GM21515 (cell line): ENCODE results near the gene GFRA1.

Experiments
- ATAC-seq: cut with Tn5 transposase; IDR thresholded peaks from one replicate; pipeline ENCODE4 v1.9.1; 2021; ENCODE audit not compliant: unreplicated experiment

GFRA1 gene

DNA sequence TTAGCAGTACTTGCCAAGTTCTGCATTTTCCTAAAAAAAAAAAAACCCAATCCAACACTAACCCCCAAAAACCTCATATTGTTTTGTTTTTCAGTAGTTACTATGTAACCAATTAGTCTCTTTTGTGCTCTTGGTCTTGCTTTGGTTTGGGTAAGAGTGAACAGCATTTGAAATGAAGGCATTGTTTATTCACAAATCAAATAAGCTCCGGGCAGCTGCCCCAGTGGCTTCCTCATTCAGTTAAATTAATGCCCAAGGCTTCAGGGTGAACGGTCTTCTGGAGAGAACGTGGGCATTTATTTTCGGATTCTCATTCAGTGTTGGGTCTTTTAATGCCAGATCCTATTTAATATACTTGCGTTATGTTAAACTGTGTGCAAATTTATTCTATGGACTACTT lies 108.7 kb downstream of the GFRA1 start:
- no peak for ATAC-seq

DNA sequence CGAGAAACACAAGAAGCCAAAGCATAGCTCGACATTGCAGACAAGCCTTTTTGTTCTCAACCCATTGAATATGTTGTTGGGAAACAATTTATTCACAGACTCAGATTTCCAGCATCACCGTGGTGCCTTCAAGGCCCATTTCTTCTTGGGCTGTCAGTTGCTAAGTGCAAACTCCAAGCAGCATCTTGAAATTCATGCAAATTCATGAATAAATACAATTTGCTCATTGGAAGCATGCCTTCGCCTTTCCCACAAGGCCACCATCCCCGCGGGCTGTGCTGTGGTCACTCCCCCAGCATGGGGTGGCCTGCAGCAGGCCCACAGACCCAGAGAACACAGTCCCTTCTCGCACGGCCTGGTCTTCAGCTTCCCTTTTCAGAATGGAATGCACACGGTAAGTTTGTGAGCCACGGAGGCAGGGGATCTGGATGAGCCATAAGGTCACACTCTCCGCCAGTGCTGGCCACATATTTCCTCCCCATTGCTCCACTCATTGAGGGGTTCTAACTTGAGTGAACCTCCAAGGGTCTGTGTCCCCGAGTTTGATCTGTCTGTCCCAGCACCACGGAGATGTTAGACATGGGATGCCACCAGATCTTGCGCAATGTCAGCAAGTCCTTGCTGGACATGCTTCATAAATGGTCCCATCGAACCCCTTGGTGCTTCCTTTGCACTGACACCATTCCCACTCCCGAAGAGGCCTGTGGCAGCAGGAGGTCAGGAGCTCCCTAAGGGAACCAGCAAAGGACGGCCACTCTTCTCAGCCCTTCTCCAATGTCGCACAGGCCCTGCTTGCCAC lies 109.5 kb downstream of the GFRA1 start:
- no peak for ATAC-seq

DNA sequence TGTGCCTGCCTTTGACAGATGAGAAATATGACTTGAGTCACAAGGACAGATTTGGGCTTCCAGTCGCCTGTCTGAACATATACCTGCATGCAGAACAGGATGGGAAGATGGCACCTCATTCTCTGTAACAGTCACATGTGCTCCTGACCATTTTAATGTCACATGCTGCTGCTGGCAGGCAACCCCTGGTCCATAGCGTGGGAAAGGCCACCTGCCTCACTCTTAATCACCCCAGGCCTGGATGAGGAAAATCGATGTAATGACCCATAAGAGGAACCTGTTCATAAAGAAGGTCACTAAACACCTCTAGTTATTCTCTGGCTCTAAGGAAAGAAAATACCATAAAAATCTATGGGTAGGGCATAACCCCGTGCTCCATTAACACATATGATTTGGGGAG lies 110.2 kb downstream of the GFRA1 start:
- no peak for ATAC-seq

DNA sequence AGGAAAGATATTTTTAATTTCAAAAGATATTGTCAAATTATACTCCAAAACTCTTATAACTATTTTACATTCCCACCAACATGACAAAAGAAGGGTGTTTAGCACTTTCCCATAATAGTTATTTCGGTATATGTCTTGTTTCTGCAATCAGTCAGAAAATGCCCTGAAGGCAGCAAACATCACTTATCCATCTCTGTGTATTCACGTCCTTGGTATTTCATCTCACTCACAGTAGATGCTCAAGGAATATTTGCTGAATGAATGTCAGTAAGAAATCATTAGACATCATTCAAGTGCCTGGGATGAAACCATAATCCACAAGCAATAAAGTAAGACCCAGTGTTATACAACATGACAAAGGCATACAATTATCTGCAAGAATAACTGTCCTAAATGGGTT lies 112.7 kb downstream of the GFRA1 start:
- ATAC-seq, result no peak

DNA sequence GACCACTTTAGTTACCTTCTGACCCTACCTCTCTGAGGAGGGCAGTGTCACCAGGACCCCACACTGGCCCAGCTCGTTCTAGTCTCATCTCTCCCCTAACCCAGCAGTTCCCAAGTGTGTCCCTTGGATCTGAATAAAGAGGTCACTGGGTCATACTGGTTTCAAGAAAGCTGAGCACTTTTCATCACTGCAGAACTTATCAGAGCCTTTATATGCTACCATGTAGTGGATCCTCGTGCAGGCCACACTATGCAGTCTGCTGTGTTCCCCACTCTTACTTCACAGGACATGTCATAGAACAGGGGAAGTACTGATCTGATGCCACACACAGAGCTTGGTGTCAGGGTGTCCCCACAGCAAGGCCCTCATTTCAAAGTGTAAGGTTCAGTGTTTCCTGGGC lies 113.8 kb downstream of the GFRA1 start:
- ATAC-seq, result no peak

DNA sequence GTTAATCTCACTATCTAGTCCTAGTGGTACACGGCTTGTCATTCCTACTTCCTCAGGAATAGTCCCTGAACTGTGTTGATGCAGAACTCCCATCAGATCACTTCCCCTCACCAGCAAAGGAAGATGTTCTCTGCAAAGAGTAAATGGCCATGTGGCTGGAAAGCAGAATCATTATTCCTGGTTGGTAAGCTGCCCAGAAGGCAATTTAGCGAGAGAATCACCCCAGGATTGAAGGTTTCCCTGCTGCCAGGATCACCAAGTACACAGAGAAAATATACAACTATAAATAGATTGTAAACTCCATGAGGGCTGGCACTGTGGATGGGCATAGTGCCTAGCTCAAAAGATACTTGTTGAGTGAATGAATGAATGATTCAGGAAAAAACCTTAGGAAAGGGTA lies 115.0 kb downstream of the GFRA1 start:
- no peak for ATAC-seq

DNA sequence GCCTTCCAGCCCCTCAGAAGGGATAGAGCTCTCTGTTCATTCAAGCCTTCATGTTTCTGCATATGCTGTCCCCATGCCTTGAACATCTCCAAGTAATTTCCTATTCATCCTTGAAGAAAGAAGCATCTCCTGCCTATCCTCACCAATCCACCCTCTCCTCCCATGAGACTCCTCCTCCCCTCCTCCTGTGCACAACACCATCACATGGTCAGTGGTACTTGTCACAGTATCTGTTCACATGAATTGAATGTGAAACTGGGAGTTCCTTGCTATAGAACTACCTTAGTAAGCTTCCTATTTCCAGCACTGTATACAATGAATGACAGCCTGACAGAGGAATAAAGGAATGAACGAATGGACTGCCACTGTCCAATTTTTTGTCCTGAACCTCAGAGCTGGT lies 115.5 kb downstream of the GFRA1 start:
- no peak for ATAC-seq

DNA sequence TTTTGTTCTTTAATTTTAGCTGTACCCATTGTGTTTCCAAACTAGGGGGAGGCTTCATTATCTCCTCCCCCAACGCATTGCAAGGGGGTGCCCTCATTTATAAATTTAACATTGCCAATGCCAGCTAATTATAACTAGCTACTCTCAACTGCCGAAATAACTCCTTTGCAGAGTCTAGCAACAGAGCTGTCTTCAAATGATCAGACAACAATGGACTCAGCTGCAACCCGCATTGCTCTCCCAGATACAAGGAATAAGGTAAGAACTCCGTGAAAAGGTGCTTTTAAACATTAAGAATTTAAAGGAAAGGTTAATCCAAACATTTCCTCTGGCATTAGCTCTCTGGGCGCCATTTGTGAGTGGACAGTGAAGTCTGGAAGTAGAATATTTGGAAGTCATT lies 116.2 kb downstream of the GFRA1 start:
- ATAC-seq, result no peak

DNA sequence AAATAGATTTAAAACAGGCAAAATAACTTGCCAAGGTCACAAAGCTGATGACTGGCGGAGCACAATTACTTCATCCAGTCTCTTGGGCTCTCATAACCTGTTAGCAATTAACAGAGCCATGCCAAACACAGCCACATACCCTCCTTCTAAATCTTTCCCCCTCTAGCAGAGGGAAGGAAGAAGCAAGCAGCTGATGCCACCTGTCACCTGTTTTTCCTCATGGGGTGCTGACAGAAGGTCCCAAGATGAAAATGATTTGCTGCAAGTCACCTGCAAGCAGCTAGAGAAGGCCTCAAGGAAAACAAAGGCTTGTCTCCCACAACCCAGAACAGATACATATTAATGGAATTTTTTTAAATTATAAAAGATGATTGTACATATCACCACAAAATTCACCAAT lies 117.8 kb downstream of the GFRA1 start:
- no peak for ATAC-seq

DNA sequence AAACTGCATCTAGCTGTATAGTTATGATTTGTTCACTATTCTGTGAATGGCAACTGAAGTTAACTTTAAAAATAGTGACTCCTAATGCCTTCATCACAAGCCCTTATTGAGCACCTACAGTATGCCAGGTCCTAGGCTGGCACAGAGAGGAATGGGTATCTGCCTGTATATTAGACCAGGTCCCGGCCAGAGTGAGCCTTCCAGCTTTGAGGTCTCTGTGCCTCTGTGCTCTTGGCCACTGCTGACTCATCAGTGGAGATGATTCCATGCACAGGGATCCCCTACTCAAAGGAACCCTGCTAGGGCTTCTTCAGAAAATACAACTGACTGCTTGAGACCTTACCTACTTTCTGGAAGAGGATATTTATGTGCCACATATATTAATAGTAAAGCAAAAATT lies 118.4 kb downstream of the GFRA1 start:
- no peak for ATAC-seq

DNA sequence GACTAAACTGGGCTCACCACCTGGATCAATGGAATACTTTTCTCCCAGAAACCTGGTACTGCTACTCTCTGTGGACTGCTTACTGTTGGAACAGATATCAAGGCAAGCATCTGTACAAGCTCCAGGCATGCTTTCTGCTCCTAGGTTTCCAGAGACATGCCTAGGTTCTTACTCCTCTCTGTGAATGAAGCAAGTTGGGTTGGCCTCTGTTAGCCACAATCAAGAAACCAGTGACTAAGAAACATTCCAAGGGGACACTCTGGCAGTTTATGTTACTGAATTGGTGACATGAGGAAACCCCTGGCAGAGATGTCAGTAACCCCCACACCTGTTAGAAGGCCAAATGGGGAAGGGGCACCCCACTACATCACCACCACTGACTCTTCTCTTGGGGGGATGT lies 121.9 kb downstream of the GFRA1 start:
- no peak for ATAC-seq

DNA sequence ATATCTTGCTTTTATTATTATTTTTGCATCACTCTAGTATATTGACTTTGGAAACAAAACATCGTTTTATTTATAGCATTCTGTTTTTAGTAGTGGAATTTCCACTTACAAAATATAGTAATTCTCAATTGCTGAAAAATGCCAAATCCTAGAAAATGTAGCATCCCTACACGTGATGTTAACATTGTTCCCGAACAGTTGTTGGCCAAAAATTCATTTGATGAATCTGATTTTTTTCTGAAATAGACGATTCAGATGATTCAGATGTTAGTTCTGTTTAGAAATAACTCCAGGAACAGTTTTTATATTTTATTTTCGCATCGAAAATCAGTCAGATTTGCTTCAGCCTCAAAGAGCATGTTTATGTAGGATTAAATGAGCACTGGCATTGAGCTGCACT lies 122.4 kb downstream of the GFRA1 start:
- ATAC-seq, result no peak

DNA sequence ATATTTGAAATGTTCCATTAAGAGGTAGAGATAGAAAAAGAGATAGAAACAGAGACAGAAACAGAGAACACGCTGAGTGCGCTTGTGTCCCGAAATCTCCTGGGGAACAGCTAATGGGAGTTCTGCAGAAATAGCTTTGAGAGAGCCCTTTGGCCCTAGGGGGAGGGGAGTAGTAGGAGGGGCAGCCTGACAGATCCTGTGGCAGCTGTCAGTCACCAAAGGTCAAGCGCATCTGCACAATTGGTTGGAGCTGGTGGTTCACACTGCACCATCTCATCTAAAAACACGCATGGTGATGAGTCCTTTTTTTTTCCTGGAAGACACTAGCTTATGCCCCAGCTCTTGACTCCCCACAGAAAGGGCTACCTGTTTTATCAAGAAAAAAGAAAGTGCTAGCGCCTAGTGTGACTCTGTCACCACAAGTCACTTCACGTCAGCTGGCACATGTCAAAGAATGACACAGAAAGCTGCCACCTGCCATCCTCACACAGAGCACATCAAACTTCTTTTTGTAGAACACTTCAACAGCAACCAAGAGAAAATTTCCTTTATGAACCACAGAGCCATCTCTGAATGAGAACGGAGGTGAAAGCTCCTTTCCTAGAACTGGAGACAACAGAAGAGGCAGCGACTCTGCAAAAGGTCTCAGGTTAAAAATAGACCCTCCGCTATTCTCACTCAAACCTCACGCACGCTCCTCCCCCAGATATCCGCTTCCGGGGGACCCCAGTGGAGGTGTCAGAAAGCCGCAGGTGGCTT lies 125.7 kb downstream of the GFRA1 start:
- no peak for ATAC-seq

DNA sequence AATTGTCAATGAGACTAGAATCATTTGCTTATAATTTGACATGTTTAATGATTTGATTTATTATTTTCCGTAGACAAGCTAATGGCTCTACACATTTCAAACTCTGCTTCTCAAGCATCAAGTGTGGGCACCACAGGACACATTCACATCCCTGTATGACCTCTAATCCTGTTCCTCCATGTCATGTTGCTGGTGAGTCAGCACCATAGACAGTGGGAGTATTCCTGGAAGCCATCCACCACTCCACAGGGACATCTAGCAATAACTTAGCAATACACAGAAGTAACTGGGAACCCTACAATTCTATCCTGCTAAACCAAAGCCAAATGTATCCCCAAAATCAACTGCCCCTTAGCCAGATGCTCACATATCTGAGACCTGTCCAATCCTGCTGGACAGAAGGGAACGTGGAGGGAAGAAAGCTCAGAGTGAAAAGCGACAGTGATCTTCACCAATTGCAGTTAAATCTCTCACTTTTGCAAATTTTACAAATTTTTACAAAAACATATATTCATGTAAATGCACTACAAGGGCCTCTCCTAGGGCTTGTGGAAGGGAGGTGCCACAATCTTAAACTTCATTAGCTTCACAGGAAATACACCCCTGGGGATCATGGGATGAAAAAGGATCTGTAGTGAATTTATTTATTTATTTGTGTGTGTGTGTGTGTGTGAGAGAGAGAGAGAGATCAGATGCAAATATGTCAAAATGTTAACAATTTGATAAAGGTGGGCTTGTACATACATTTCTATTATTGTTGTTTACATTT lies 126.5 kb downstream of the GFRA1 start:
- no peak for ATAC-seq

DNA sequence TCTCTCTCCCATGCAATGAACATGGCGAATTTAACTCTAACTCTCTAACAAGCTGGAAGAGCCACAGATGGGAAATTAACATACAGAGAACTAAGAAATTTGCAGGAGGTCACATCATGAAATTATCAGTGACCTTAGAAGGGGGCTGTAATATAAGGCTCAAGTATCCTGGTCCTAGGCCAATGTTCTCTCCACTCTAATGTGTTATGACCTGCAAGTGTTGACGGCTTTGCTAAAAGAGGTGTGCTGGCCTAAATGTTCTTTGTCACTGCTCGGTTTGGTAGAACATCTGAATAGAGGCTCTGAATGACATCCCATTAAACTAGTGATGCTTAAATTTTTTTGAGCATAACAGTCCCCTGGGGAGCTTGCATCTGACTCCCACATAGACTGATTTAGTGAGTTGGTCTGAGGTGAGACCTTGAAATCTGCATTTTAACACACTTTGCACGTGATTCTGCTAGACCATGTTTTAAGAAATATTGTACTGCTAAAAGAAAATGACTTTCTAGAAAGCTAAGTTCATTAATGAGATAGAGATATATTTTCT lies 129.3 kb downstream of the GFRA1 start:
- ATAC-seq, result no peak

DNA sequence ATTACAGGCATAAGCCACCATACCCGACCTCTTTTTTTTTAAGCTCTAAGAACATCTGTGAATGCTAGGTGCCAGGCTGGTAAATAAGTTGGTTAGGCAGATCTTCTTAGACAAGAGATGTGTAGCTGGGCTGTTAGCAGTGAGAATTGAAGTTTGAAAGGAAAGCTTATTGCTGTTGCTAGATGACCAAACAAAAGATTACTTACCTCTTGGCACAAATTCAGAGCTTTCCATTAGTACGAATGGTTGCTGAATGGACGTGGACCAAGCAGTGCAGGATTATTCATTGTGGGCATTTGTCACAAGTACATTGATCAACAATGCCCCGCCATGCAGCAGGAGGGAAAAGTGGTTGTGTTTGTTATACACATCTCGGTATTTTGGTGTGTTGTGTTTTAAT lies 131.2 kb downstream of the GFRA1 start:
- no peak for ATAC-seq

DNA sequence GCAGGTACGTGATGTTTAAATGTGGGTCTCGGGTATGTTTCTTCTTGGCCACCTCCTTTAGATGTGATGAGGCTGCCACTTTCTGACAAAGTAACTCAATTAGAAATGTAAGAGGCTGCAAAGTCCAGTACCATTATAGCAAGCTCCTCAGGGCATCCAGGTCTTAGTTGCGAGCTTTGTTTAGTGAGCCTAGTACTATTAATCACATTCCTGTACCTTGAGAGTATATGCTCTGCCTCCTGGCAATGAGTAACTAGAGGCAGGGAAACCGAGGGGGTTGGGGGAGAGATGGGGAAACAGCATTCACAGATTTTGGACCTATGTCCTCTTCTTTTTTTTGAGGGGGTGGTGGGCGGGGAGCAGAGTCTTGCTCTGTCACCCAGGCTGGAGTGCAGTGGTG lies 131.8 kb downstream of the GFRA1 start:
- ATAC-seq, result no peak

DNA sequence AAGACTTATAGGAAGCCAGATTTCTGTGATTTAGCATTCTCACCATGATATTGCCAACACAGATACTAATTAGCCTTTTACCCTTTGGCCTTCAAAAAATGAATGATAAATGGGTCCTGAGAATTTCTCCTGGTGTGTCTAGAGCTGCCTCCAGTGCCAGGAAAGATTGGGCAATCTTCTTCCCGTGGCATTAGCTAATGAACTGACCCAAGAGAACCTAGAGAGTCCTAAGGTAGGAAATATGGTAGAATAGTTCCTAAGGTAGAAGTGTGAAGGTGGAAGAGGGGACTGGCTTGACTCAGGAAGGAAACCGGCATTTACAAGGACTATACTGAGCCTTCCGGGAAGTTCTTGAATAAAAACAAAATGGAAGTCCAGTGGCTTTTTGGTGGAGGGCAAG lies 133.1 kb downstream of the GFRA1 start:
- ATAC-seq, result no peak

DNA sequence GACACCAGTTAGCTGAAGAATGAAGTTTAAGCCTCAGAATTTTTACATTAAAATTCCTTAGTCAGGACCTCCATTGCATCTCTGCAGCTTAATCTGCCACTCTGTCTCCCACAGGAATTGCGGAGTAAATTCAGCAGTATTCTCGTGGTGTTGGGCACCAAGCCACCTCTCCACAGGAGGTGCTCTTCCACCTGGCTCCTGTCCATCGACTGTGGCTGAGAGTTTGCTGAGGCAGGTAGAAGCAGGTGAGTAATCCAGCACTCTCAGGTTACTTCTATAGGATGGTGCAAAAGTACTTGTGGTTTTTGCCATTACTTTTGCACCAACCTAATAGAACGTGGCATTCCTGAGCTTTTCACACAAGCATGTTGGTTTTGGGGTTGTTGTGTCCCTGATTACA lies 134.1 kb downstream of the GFRA1 start:
- no peak for ATAC-seq

DNA sequence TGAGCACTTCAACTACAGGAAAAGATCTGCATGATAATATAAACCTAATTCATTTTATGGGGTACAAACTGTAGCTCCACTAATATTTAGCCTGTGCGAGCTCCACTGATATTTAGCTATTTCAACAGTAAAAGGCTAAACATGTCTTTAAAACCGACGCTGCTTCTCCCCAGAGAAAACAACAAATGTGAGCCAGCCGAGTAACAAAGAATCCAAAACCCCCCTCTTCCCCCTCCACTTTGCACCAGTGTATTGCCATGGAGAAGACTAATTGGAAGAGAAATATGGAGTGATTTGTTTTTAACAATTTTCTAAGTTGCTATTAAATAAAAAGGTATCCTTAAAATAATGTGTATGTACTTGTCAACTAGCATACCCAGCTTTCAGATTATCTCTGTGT lies 136.7 kb downstream of the GFRA1 start:
- no peak for ATAC-seq

DNA sequence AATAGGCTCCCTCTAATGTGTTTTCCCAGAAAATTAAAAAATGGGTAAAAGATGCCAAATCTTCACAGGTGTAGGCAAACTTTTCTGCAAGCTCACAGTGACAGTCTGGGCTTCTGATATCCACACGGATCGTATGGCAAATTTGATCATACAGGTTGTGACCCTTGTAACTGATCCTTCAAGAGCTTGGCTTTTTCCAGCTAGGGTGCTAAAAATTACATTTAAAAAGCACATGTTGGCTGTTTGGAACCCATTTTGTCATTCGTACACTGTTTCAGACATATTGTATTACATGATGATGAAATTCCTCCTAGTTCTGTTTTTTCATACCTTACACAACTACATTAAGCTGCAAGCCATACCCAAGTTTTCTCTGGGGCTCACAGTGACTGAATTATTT lies 138.7 kb downstream of the GFRA1 start:
- ATAC-seq, result no peak

DNA sequence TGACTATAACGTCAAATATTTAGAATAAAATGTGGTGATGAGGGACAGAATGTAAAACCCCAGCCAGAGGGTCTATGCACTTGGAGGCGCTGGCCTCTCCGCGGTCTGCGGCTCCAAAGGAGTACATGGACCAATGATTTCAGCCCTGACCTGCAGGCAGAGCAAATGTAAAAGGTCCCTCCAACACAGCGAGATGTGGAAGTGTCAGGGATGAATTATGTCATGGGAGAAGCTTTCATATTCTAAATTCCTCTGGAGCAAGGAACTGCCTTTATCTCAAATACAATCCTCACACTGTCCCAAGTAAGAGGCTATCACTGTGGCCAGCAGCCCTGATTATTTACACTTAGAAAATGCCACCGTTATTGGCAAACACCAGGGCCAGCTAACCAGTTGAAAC lies 139.4 kb downstream of the GFRA1 start:
- ATAC-seq, result no peak
